Measurements from ENCODE around the gene SMIM28. TPM values are rescaled to one million over a fixed set of nuclear protein-coding genes. Genes with fewer than 3 reads are reported as not detected.

The SMIM28 gene
- total and polyA plus RNA-seq, 9 of the 15 experiments (the other 6 are each of a cell fraction or from before 2014, with no cell fraction given): not detected

DNA sequence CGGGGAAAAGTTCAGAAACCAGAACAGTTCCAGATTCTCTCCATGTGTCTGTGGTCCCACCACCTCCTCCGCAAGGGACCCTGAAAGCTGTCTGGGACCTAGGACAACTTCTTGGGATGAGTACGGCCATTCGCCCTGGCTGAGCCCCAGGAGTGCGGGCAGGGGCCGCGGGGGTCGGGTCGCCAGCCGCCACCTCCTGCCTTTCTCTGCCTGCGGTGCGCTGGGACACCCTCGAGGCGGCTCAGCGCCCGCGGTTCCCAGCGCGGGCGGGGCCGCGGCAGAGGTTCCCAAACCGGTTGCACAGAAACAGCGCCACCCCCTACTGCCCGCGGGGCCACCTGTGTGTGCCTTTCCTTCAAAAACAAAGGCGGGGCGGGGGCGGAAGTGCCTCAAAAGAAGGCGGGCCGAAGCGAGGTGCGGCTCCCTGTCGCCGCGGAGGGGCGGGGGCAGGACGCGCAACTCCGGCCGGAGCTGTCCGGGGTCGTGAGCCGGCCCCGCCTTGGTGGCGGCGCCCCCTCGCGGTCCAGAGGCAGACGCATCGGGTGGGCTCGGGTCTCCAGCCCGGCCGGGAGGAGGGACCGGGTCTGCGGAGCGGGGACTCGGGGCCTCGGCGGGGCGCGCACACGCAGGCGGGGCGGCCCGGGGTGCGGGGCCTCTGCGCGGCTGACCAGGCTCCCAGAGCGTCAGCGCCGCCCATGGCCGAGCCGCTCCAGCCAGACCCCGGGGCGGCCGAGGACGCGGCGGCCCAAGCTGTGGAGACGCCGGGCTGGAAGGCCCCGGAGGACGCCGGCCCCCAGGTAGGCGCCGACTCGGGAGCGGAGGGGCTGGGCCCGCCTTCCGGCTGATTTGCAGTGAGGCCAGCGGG, 26.3 kb downstream of the SMIM28 start, which contains the start of gene HEBP2 (continued):
- peak; percentile 79; the same call in 1 of the 2 replicates for TF ChIP-seq MYNN (IDR thresholded peaks at IDR 0.05)
- TF ChIP-seq MYNN (CRISPR knock-in tag; IDR thresholded peaks at IDR 0.05): no peak
- TF ChIP-seq, protein P1, sequence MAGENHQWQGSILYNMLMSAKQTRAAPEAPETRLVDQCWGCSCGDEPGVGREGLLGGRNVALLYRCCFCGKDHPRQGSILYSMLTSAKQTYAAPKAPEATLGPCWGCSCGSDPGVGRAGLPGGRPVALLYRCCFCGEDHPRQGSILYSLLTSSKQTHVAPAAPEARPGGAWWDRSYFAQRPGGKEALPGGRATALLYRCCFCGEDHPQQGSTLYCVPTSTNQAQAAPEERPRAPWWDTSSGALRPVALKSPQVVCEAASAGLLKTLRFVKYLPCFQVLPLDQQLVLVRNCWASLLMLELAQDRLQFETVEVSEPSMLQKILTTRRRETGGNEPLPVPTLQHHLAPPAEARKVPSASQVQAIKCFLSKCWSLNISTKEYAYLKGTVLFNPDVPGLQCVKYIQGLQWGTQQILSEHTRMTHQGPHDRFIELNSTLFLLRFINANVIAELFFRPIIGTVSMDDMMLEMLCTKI (IDR thresholded peaks at IDR 0.05; ENCODE audit: partially characterized antibody): no peak
- no peak for TF ChIP-seq TCF7L2 (IDR thresholded peaks at IDR 0.05; ENCODE audit: low read depth, low read length)
- TF ChIP-seq HDAC1 (IDR thresholded peaks at IDR 0.05): 0 out of 4 replicates have a peak, but pooled peaks of 1 of the 2 experiments have one; percentile 21
- TF ChIP-seq, protein P2, sequence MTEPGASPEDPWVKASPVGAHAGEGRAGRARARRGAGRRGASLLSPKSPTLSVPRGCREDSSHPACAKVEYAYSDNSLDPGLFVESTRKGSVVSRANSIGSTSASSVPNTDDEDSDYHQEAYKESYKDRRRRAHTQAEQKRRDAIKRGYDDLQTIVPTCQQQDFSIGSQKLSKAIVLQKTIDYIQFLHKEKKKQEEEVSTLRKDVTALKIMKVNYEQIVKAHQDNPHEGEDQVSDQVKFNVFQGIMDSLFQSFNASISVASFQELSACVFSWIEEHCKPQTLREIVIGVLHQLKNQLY (CRISPR knock-in tag; conservative IDR thresholded peaks at IDR 0.05): no peak
- TF ChIP-seq, protein P3, sequence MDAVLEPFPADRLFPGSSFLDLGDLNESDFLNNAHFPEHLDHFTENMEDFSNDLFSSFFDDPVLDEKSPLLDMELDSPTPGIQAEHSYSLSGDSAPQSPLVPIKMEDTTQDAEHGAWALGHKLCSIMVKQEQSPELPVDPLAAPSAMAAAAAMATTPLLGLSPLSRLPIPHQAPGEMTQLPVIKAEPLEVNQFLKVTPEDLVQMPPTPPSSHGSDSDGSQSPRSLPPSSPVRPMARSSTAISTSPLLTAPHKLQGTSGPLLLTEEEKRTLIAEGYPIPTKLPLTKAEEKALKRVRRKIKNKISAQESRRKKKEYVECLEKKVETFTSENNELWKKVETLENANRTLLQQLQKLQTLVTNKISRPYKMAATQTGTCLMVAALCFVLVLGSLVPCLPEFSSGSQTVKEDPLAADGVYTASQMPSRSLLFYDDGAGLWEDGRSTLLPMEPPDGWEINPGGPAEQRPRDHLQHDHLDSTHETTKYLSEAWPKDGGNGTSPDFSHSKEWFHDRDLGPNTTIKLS (IDR thresholded peaks at IDR 0.05; ENCODE audit: borderline replicate concordance, low read depth): no peak; the same call in none of the 2 replicates
- TF ChIP-seq TSC22D4 (tag; IDR thresholded peaks at IDR 0.05): no peak
- no peak for TF ChIP-seq ZNF212 (CRISPR knock-in tag; IDR thresholded peaks at IDR 0.05)
- no peak for TF ChIP-seq CBFA2T2 (conservative IDR thresholded peaks at IDR 0.05)
- no peak for TF ChIP-seq ZNF282 (CRISPR knock-in tag; IDR thresholded peaks at IDR 0.05)
- no peak for TF ChIP-seq TEAD2 (tag; IDR thresholded peaks at IDR 0.05)
- TF ChIP-seq, protein P4, sequence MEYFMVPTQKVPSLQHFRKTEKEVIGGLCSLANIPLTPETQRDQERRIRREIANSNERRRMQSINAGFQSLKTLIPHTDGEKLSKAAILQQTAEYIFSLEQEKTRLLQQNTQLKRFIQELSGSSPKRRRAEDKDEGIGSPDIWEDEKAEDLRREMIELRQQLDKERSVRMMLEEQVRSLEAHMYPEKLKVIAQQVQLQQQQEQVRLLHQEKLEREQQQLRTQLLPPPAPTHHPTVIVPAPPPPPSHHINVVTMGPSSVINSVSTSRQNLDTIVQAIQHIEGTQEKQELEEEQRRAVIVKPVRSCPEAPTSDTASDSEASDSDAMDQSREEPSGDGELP (CRISPR knock-in tag; IDR thresholded peaks at IDR 0.05; ENCODE audit: borderline replicate concordance): peak; percentile 92
- peak; percentile 70; the same call in 1 of the 2 replicates for TF ChIP-seq KAT7 (CRISPR knock-in tag; IDR thresholded peaks at IDR 0.05; ENCODE audit: borderline replicate concordance)
- no peak for TF ChIP-seq ZNF217 (CRISPR knock-in tag; IDR thresholded peaks at IDR 0.05)
- TF ChIP-seq CBX5 (IDR thresholded peaks at IDR 0.05; ENCODE audit: borderline replicate concordance, low read depth): no peak
- TF ChIP-seq CHD1 (IDR thresholded peaks at IDR 0.05; ENCODE audit: low read length): no peak
- TF ChIP-seq NR4A1 (CRISPR knock-in tag; IDR thresholded peaks at IDR 0.05): 0 out of 2 replicates have a peak, but pooled peaks have one; percentile 71
- TF ChIP-seq NR4A1 (tag; IDR thresholded peaks at IDR 0.05): peak; percentile 28; the same call in 1 of the 2 replicates
- TF ChIP-seq ZFP30 (CRISPR knock-in tag; IDR thresholded peaks at IDR 0.05; ENCODE audit: borderline replicate concordance): no peak
- no peak for TF ChIP-seq ARNT (IDR thresholded peaks at IDR 0.05)
